Testis (tissue), 3 donors: Measurements from ENCODE around the gene AQP12A. TPM values are rescaled to one million over a fixed set of nuclear protein-coding genes. Genes with fewer than 3 reads are reported as not detected.

ENCODE experiments used
- DNase-seq: peaks from one replicate; pipeline ENCODE4 v3.0.0-alpha.2; 2019
- H3K27ac ChIP-seq, 2 donors: fragments of 200-600 bp; sonication (generic); one replicate each; pipeline ENCODE4 v1.5.1; 2019
- H3K27me3 ChIP-seq: fragments of 200-600 bp; sonication (generic); one replicate; pipeline ENCODE4 v1.5.1; 2019
- H3K36me3 ChIP-seq: fragments of 200-600 bp; sonication (generic); one replicate; pipeline ENCODE4 v1.5.1; 2017; ENCODE audit warnings: low read depth; ENCODE audit errors: missing control alignments
- H3K4me1 ChIP-seq: fragments of 200-600 bp; sonication (generic); one replicate; pipeline ENCODE4 v1.5.1; 2019
- H3K4me3 ChIP-seq, 2 donors: fragments of 200-600 bp; sonication (generic); one replicate each; pipeline ENCODE4 v1.5.1; 2017 to 2019
- H3K9me3 ChIP-seq: fragments of 200-600 bp; sonication (generic); one replicate; pipeline ENCODE4 v1.5.1; 2017
- POLR2A ChIP-seq: fragments of 450-650 bp; IDR thresholded peaks from one replicate; pipeline ENCODE4 v1.6.1; 2017; ENCODE audit warnings: antibody characterized with exemption, mild to moderate bottlenecking, moderate library complexity
- WGBS, 2 donors: methylation state at CpG; one replicate each; pipeline ENCODE4 v1.1.5; 2018; 5-methylcytosine and 5-hydroxymethylcytosine counted together
- intact Hi-C: fragments of 100-400 bp; cut with DNase I; formaldehyde crosslinking; loops from one replicate; pipeline ENCODE4 v1.15.1; 2023; ENCODE audit warnings: low total_unique reads
- polyA plus RNA-seq: library from polyadenylated mRNA; stranded (reverse); fragments of 350-450 nt; fragmentation: Illumina TruSeq; extraction: RNeasy Lipid Tissue Mini Kit (QIAGEN cat#74804); gene quantifications from one replicate; pipeline ENCODE4 v1.2.3, GENCODE V29; 2014; ENCODE audit warnings: low read depth, low replicate concordance; ENCODE audit not compliant: insufficient read depth
- total RNA-seq, 2 donors: library from RNA; depleted of rRNA; stranded (reverse); fragments of >200 nt; gene quantifications; one replicate each; pipeline ENCODE4 v1.2.3, GENCODE V29; 2016
- TF ChIP-seq, protein P1 (sequence below), 3 experiments: fragments of 450-650 bp in 2 of 3; fragments of 200-600 bp in 1 of 3; sonication (generic) in 1 of 3; IDR thresholded peaks; one replicate each; pipeline ENCODE4 v1.5.1; 2016 to 2019; ENCODE audit warnings: antibody characterized with exemption in 3 of 3, mild to moderate bottlenecking in 2 of 3, moderate library complexity in 1 of 3

Gene AQP12A
- total and polyA plus RNA-seq, 3 donors from 2014 or later, result not detected

DNA sequence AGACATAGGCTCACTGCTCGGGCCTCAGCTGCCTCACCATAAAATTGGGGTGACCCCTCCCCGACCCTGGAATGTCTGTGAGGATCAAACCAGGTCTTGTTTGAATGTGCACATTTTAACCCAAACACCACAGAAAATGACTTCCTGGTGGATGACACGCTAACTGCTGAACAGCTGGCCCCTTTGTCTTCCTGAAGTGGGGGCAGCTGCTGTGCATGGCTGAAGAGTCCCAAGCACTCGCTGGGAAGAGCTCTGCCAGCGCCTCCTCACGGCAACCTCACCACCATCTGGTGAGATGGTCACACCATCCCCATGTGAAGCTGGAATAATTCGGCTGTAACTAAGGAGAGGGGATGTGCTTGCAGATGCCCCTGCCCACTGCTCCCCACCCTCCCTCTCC is 34.0 kb downstream of the AQP12A start:
- TF ChIP-seq POLR2A, result no peak
- TF ChIP-seq, protein P1, sequence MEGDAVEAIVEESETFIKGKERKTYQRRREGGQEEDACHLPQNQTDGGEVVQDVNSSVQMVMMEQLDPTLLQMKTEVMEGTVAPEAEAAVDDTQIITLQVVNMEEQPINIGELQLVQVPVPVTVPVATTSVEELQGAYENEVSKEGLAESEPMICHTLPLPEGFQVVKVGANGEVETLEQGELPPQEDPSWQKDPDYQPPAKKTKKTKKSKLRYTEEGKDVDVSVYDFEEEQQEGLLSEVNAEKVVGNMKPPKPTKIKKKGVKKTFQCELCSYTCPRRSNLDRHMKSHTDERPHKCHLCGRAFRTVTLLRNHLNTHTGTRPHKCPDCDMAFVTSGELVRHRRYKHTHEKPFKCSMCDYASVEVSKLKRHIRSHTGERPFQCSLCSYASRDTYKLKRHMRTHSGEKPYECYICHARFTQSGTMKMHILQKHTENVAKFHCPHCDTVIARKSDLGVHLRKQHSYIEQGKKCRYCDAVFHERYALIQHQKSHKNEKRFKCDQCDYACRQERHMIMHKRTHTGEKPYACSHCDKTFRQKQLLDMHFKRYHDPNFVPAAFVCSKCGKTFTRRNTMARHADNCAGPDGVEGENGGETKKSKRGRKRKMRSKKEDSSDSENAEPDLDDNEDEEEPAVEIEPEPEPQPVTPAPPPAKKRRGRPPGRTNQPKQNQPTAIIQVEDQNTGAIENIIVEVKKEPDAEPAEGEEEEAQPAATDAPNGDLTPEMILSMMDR (IDR thresholded peaks at IDR 0.05), result no peak
- Histone ChIP-seq H3K9me3 (no peaks in the 10 kb centered on the region), H3K27me3 (no peaks in the 10 kb centered on the region), H3K36me3 (no peaks in the 10 kb centered on the region), H3K27ac (no peak overlapping the region), H3K4me3 (no peak overlapping the region), H3K4me1 (no peaks in the 10 kb centered on the region)
- 89 to 90% methylated on average over 7 of the region's 7 CpGs for WGBS, 2 donors
- DNase-seq, result no peak
- intact Hi-C loops, result no loop called here

DNA sequence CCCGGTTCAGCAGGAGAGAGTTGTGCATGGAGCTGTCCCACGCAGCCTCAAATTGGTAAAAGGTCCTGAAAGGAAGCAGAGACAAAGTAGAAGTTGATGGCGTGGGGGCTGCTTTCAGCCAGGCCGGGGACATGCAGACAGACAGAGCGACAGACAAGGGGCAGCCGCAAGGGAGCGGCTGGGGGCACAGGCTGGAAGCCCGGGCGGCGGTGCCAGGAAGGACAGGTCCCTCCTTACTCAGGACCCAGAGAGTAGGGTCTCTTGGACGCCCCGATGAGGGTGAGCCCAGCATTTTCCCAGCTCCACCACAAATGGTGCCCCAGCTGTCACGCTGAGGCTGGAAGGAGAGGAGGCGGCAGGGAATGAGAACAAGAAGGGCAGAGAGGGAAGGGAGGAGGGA is 35.2 kb downstream of the AQP12A start:
- WGBS, 2 donors, result 84 to 91% methylated on average over 14 of the region's 14 CpGs
- no peaks in the 10 kb centered on the region for H3K36me3 ChIP-seq
- H3K27me3 ChIP-seq, result no peaks in the 10 kb centered on the region
- H3K9me3 ChIP-seq, result no peaks in the 10 kb centered on the region
- no peak overlapping the region for H3K27ac ChIP-seq
- no peak overlapping the region for H3K4me3 ChIP-seq
- TF ChIP-seq, protein P1 (IDR thresholded peaks at IDR 0.05), result no peak
- TF ChIP-seq POLR2A, result no peak
- intact Hi-C loops, result no loop called here
- no peak for DNase-seq
- no peaks in the 10 kb centered on the region for H3K4me1 ChIP-seq

DNA sequence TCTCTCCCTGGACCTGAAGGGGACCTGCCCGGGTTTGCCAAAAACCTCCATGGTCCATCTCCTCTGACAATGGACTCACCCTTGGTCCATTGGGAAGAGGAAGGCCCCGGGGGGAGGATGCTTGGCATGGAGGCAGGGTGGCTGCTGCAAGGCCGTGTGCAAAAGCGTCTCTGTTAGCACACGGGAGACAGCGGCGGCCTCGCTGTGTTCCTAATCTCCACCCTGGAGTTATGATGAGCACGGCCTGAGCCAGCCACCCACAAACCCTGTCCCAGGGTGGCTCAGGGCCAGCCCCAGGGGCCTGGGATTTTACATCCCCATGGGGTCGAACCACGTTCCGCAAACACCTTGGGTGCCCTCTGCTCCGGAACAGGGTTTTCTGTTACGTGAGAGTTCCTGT is 35.8 kb downstream of the AQP12A start:
- no peak overlapping the region for H3K4me3 ChIP-seq
- DNase-seq, result no peak
- no peaks in the 10 kb centered on the region for H3K9me3 ChIP-seq
- TF ChIP-seq, protein P1 (IDR thresholded peaks at IDR 0.05), result no peak
- TF ChIP-seq POLR2A, result no peak
- no peak overlapping the region for H3K27ac ChIP-seq
- no peaks in the 10 kb centered on the region for H3K4me1 ChIP-seq
- 85 to 91% methylated on average over 8 to 14 of the region's 14 CpGs for WGBS, 2 donors
- intact Hi-C loops, result no loop called here
- H3K27me3 ChIP-seq, result no peaks in the 10 kb centered on the region
- no peaks in the 10 kb centered on the region for H3K36me3 ChIP-seq

DNA sequence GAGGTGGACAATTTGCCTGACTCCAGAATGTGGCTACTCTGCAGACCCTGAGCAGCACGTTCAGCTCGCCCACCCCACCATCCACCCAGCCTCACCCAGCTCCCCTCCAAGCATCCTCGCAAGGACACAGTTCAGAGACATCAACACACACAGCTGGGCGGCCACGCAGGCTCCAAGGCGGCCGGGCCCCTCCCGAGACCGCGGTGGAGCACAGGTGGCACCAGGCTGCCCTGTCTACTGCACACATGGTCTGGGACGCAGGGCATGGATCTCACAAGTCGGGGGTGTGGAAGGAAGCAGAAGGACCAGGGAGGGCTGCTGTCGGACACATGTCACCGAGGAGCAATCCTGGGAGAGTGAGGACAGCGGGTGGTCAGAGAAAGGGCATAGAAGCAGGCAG is 36.2 kb downstream of the AQP12A start:
- Histone ChIP-seq H3K4me1 (no peaks in the 10 kb centered on the region), H3K27me3 (no peaks in the 10 kb centered on the region), H3K27ac (no peak overlapping the region), H3K36me3 (no peaks in the 10 kb centered on the region), H3K4me3 (no peak overlapping the region), H3K9me3 (no peaks in the 10 kb centered on the region)
- intact Hi-C loops, result no loop called here
- TF ChIP-seq POLR2A, result no peak
- TF ChIP-seq, protein P1 (IDR thresholded peaks at IDR 0.05), result no peak
- WGBS, 2 donors, result 93 to 99% methylated on average over 8 to 14 of the region's 15 CpGs
- DNase-seq, result no peak

DNA sequence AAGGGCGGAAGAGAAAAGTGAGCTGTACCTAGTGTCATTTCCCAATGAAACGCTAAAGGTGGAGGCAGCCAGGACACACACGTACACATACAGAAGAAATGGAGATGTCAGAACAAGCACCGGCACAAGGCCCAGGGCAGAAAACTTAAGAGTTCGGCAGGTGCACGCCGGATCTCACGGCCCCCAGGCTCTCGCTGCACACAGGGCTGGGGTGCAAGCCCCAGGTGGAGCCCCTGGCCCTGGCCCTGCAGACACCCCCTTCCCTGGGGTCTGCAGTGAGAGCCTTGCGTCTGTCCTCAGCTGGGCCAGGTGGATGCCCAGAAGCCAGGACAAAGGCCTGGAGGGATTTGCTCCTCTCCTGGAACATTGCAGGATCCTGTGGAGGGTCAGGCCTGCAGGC is 36.7 kb downstream of the AQP12A start:
- no peak overlapping the region for H3K27ac ChIP-seq
- no peak for DNase-seq
- intact Hi-C loops, result no loop called here
- H3K36me3 ChIP-seq, result no peaks in the 10 kb centered on the region
- TF ChIP-seq, protein P1 (IDR thresholded peaks at IDR 0.05), result no peak
- TF ChIP-seq POLR2A, result no peak
- WGBS, 2 donors, result 95 to 100% methylated on average over 2 to 10 of the region's 10 CpGs
- no peaks in the 10 kb centered on the region for H3K4me1 ChIP-seq
- no peaks in the 10 kb centered on the region for H3K27me3 ChIP-seq
- no peak overlapping the region for H3K4me3 ChIP-seq
- H3K9me3 ChIP-seq, result no peaks in the 10 kb centered on the region
